Activated CD4-positive, alpha-beta T cell treated with anti-CD3 and anti-CD28 coated beads, Interleukin-10, Interleukin-2, amounts not matched to agents 100 ng/mL and 50 ng/mL, durations not matched to agents 16 hours and 8 hours (primary cell): ENCODE data around the gene CHIT1.
A peak's percentile ranks its signal among the peaks of the same experiment; 100 is the strongest.
"Not testable (repeated sequence)": the region's sequence is repeated elsewhere in the genome, so short reads cannot be mapped to it uniquely, and the experiment has no call there.

ENCODE experiments used
- DNase-seq: peaks from one replicate; pipeline ENCODE4 v3.0.0-alpha.2; 2020

CHIT1 gene

GRCh38 chr1:203229471-203230135 is at the start of gene CHIT1:
TSS of gene CHIT1 (minus strand) at chr1:203229673. CDS start at chr1:203229636, 37 bp downstream.
- no peak for DNase-seq

- no peak for DNase-seq
These were observed 49.5 kb upstream of the CHIT1 start for GRCh38 chr1:203278885-203279406.

GRCh38 chr1:203278082-203278884 is 48.8 kb upstream of the CHIT1 start:
- no peak for DNase-seq

GRCh38 chr1:203276916-203277545 is 47.6 kb upstream of the CHIT1 start:
- DNase-seq = no peak

GRCh38 chr1:203276408-203276807 is 46.9 kb upstream of the CHIT1 start:
- no peak for DNase-seq

- no peak for DNase-seq
These were observed 46.3 kb upstream of the CHIT1 start for GRCh38 chr1:203275656-203276272.

GRCh38 chr1:203274603-203275381 is 45.3 kb upstream of the CHIT1 start:
- DNase-seq = no peak

GRCh38 chr1:203273869-203274602 is 44.6 kb upstream of the CHIT1 start:
- DNase-seq = peak; percentile 42

GRCh38 chr1:203273206-203273868 is 43.9 kb upstream of the CHIT1 start:
- DNase-seq = peak; percentile 94

- DNase-seq = no peak
These were observed 43.2 kb upstream of the CHIT1 start for GRCh38 chr1:203272633-203273205.

- DNase-seq = no peak
These were observed 42.6 kb upstream of the CHIT1 start for GRCh38 chr1:203271962-203272632.

- peak; percentile 82 for DNase-seq
These were observed 41.7 kb upstream of the CHIT1 start for GRCh38 chr1:203271018-203271743.

- no peak for DNase-seq
These were observed 41.0 kb upstream of the CHIT1 start for GRCh38 chr1:203270448-203270847.

GRCh38 chr1:203269654-203270020 is 40.2 kb upstream of the CHIT1 start:
- no peak for DNase-seq

GRCh38 chr1:203268901-203269653 is 39.6 kb upstream of the CHIT1 start:
- peak; percentile 80 for DNase-seq

- no peak for DNase-seq
These were observed 38.4 kb upstream of the CHIT1 start for GRCh38 chr1:203267912-203268311.

- DNase-seq = peak; percentile 90
These were observed 37.9 kb upstream of the CHIT1 start for GRCh38 chr1:203267347-203267846.

GRCh38 chr1:203266140-203266539 is 36.7 kb upstream of the CHIT1 start:
- DNase-seq = not testable (repeated sequence)
